HAP-1 (cell line): Measurements from ENCODE around the gene THRAP3.
"Not testable (repeated sequence)": the region's sequence is repeated elsewhere in the genome, so short reads cannot be mapped to it uniquely, and the experiment has no call there.

Experiments
- DNase-seq, 2 experiments: peaks; one replicate each; pipeline ENCODE4 v3.0.0-alpha.2; 2016 to 2020; ENCODE audit warnings: low spot score in 2 of 2
- H3K27me3 ChIP-seq: fragments of 250-450 bp; sonication (Bioruptor Pico); 2 replicates; pipeline ENCODE4 v1.5.1; 2020; ENCODE audit warnings: low read depth, mild to moderate bottlenecking, moderate library complexity
- H3K36me3 ChIP-seq: fragments of 250-450 bp; sonication (Bioruptor Pico); replicated peaks from 2 replicates; pipeline ENCODE4 v1.5.1; 2020; ENCODE audit warnings: mild to moderate bottlenecking
- H3K4me1 ChIP-seq: fragments of 250-450 bp; sonication (Bioruptor Pico); 2 replicates; pipeline ENCODE4 v1.5.1; 2020; ENCODE audit warnings: mild to moderate bottlenecking
- H3K4me3 ChIP-seq: fragments of 250-450 bp; sonication (Bioruptor Pico); 2 replicates; pipeline ENCODE4 v1.5.1; 2020; ENCODE audit warnings: mild to moderate bottlenecking, moderate library complexity
- H3K9me3 ChIP-seq: fragments of 250-450 bp; sonication (Bioruptor Pico); 2 replicates; pipeline ENCODE4 v1.5.1; 2020; ENCODE audit warnings: mild to moderate bottlenecking, moderate library complexity
- in situ Hi-C: fragments of 300-500 bp; cut with MboI; formaldehyde crosslinking; loops from 3 replicates; pipeline ENCODE4 v1.14.3; 2020; ENCODE audit warnings: low sequenced_read_pairs, inconsistent platforms, mixed read lengths

The THRAP3 gene

DNA sequence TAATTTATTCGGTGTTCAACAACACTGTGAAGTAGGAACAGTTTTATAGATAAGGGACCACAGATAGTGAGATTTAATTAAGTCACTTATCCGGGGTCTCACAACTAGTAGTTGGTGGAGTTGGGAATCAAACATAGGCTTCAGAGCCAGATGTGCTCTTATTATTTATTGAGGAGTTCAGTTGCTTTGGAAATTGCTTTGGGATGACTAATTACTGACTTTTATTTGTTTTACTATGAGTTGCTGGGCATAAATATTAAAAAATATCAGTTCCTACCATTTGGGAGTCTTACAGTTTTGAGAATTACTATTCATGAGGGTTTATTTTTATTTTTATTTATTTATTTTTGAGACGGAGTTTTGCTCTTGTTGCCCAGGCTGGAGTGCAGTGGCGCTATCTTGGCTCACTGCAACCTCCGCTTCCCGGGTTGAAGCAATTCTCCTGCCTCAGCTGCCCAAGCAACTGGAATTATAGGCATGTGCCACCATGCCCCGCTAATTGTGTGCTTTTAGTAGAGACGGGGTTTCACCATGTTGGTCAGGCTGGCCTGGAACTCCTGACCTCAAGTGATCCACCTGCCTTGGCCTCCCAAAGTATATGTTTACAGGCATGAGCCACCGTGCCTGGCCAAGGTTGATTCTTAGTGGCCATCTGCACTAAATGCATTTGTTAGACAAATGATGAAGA lies 27.7 kb downstream of the THRAP3 start:
- peaks cover 11% of the 10 kb centered on the region for H3K4me1 ChIP-seq
- in situ Hi-C loops: no loop called here
- no peak overlapping the region for H3K4me3 ChIP-seq
- no peaks in the 10 kb centered on the region for H3K27me3 ChIP-seq
- H3K36me3 ChIP-seq: no peaks in the 10 kb centered on the region
- no peaks in the 10 kb centered on the region for H3K9me3 ChIP-seq
- no peak for DNase-seq

DNA sequence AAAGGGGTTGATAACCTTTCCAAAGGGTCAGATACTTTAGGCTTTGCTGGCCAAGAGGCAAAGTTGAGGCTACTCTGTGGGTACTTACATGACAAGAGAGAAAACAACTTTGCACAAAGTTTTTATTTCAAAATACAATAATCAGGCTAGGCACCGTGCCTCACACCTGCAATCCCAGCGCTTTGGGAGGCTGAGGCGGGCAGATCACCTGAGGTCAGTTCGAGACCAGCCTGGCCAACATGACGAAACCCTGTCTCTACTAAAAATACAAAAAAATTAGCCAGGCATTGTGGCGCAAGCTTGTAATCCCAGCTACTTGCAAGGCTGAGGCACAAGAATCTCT lies 28.2 kb downstream of the THRAP3 start:
- H3K36me3 ChIP-seq, H3K9me3 ChIP-seq, DNase-seq, H3K27me3 ChIP-seq, H3K4me3 ChIP-seq, in situ Hi-C loops: not testable (repeated sequence)
- peaks cover 11% of the 10 kb centered on the region for H3K4me1 ChIP-seq

DNA sequence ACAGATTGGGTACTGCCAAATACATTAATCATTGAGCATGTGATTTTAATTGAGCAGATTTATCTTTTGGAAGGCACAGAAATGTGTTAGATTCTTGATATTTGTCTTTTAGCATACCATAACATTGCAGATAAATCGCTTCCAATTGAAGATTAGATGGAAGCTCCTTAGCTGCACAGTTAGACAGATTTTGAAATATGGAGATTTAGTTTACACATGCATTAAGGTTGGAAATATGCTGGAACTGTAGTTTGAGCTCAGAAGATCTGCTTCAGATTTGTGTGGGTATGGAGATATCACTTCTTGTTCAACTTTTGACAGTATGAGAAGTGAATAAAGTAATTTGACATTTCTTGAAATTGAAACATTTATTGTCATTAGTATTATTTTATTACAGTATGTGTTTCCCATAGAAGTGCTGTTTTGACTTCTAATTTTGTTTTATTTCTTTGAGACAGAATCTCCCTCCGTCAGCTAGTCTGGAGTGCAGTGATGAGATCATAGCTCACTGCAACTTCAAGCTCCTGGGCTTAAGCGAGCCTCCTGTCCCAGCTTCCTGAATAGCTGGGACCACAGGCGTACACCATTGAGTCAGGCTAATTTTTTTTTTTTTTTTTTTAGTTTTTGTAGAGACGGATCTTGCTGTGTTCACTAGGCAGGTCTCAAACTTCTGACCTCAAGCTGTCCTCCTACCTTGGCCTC lies 29.1 kb downstream of the THRAP3 start:
- no peaks in the 10 kb centered on the region for H3K27me3 ChIP-seq
- in situ Hi-C loops: no loop called here
- peaks cover 11% of the 10 kb centered on the region for H3K4me1 ChIP-seq
- no peak overlapping the region for H3K4me3 ChIP-seq
- H3K9me3 ChIP-seq: no peaks in the 10 kb centered on the region
- DNase-seq: no peak
- no peaks in the 10 kb centered on the region; the same call in 1 of the 2 replicates for H3K36me3 ChIP-seq

DNA sequence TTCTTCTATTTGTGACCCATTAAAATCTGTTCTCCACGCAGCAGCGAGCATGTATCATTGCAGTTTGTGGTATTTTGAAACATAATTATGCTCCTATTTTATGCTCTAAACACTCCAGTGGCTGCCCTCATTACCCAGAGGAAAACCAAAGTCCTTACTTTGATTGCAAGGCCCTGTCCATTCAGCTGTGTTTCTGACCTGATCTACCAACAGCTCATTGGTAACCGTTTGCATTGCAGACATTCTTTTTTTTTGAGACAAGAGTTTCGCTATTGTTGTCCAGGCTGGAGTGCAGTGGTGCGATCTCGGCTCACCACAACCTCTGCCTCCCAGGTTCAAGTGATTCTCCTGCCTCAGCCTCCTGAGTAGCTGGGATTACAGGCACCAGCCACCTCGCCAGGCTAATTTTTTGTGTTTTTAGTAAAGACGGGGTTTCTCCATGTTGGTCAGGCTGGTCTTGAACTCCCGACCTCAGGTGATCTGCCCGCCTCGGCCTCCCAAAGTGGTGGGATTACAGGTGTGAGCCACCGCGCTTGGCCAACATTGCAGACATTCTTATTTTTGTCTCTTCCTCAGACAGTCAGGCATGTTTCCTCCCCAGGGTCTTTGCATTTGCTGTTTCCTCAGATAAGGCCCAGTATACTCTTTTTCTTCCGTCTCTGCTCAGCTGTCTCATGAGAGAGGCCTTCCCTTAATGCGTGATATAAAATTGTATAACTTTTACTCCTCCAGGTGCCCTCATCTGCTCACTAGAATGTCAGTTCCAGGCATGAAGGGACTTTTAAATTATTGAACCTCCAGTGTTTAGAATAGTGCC lies 32.5 kb downstream of the THRAP3 start:
- Histone ChIP-seq H3K4me1 (peaks cover 6% of the 10 kb centered on the region; the same call in 1 of the 2 replicates), H3K27me3 (no peaks in the 10 kb centered on the region), H3K9me3 (no peaks in the 10 kb centered on the region), H3K4me3 (no peak overlapping the region), H3K36me3 (peaks cover 8% of the 10 kb centered on the region)
- DNase-seq: no peak
- in situ Hi-C loops: no loop called here

DNA sequence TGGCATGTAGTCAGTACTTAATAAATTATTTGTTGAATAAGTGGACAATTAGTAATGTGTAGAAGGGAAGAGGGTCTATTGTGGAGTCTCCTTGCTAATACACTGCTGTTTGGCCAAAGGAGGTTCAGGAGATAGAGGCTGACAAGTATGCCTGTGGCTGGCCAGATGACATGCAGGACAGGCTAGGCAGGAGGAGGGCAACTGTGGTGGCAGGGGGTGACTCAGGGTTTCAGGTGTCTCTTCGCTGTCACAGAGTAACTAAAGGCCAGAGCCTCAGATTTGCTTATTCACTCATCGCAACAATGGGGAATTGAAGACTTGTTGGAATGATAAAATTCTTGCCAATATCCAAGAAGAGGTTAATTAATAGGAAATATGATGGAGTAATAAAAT lies 33.1 kb downstream of the THRAP3 start:
- Histone ChIP-seq H3K27me3 (no peaks in the 10 kb centered on the region), H3K36me3 (peaks cover 8% of the 10 kb centered on the region), H3K4me1 (peaks cover 6% of the 10 kb centered on the region; the same call in 1 of the 2 replicates), H3K4me3 (no peak overlapping the region), H3K9me3 (no peaks in the 10 kb centered on the region)
- in situ Hi-C loops: no loop called here
- DNase-seq: no peak

DNA sequence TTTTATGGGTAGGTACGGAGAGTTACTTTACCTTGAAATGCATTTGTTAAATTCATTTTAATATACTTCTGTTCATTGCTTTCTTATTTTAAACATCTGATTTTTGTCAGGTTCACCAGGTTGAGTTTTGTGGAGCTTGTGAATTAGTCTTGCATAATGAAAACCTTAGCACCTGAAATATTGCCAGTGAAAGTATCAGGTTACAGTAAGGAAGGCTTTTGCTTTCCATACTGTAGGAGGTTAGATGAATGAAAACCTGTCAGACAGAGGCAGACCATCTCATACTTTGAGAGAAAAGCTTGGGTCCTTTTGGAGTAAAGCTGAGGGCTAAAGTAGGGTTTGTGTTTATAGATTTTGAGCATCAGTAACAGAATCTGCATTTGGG lies 34.7 kb downstream of the THRAP3 start:
- in situ Hi-C loops: no loop called here
- Histone ChIP-seq H3K36me3 (peaks cover 18% of the 10 kb centered on the region), H3K4me3 (no peak overlapping the region), H3K9me3 (no peaks in the 10 kb centered on the region), H3K4me1 (peaks cover 3% of the 10 kb centered on the region; the same call in 1 of the 2 replicates), H3K27me3 (no peaks in the 10 kb centered on the region)
- DNase-seq: no peak

DNA sequence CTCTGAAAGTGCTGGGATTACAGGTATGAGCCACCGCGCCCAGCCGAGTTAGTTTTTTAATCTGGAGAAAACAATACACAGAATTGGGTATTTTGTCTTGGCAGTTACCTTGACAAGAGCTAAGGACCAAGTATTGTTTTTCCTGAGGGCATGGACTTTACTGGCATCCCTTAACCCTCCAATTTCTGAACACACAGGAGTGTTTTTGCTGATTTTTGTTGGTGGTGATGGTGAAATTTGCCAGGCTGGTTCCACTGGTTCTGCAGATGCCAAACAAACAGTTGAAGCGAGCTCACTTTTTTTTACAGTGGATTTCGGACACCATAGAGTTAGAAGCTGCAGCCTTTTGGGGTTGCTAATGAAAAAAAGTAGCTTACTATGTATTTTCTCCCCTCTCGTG lies 44.7 kb downstream of the THRAP3 start:
- Histone ChIP-seq H3K4me1 (no peaks in the 10 kb centered on the region), H3K36me3 (peaks cover 41% of the 10 kb centered on the region), H3K4me3 (no peak overlapping the region), H3K9me3 (no peaks in the 10 kb centered on the region), H3K27me3 (no peaks in the 10 kb centered on the region)
- no peak for DNase-seq
- in situ Hi-C loops: no loop called here

DNA sequence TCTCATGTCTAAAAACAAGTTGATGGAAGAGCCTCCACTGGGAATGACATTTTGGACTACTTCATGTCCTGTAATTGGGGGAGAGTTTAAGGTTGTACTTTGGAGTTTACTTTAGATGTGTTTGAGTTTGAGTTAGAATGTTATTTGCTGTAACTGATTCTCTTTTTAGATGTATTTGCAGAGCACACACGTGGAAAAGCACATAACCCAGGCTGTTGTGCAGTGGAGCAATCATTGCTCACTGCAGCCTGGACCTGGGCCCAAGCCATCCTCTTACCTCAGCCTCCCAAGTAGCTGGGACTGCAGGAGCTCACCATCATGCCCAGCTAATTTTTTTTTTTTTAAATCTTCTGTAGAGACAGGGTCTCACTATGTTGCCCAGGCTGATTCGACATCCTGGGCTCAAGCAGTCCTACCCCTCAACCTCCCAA lies 45.2 kb downstream of the THRAP3 start:
- in situ Hi-C loops: no loop called here
- DNase-seq: no peak
- H3K4me3 ChIP-seq: no peak overlapping the region
- H3K9me3 ChIP-seq: no peaks in the 10 kb centered on the region
- H3K4me1 ChIP-seq: no peaks in the 10 kb centered on the region
- peaks cover 44% of the 10 kb centered on the region for H3K36me3 ChIP-seq
- no peaks in the 10 kb centered on the region for H3K27me3 ChIP-seq

DNA sequence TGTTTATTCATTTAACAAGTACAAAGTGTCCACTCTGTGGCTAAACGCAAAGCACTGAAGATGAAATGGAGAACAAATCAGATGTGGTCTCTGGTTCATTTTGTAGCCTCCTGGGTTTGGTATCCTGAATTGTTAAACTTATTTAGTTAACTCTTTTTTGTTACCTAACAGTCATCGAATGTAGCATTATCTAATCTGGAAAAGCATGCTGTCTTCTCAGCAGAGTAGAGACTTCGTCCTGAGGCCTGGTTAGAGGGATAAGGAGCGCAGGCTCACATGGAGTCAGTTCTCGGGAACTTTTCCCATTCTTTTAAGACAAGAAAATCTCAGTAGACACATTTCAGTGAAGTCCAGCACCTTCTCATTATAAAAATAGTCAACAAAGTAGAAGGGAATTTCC lies 48.8 kb downstream of the THRAP3 start:
- in situ Hi-C loops: no loop called here
- no peaks in the 10 kb centered on the region for H3K9me3 ChIP-seq
- no peak for DNase-seq
- H3K4me1 ChIP-seq: no peaks in the 10 kb centered on the region
- peaks cover 35% of the 10 kb centered on the region for H3K36me3 ChIP-seq
- H3K4me3 ChIP-seq: no peak overlapping the region
- no peaks in the 10 kb centered on the region for H3K27me3 ChIP-seq

DNA sequence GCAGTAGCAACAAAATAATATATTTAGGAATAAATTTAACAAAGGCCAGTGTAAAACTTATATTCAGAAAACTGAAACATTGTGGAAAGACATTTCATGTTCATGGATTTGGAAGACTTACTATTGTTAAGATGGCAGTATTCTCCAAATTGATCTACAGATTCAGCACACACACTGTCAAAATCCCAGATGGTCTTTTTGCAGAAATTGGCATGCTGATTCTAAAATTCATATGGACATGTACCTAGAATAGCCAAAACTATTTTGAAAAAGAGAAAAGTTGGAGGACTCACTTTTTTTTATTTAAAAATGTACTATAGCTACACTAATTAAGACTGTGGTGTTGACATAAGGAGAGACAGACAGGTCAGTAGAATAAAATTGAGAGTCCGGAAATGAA lies 50.0 kb downstream of the THRAP3 start:
- no peaks in the 10 kb centered on the region for H3K27me3 ChIP-seq
- peaks cover 29% of the 10 kb centered on the region for H3K36me3 ChIP-seq
- no peaks in the 10 kb centered on the region for H3K9me3 ChIP-seq
- no peaks in the 10 kb centered on the region for H3K4me1 ChIP-seq
- DNase-seq: no peak
- H3K4me3 ChIP-seq: no peak overlapping the region
- in situ Hi-C loops: no loop called here

DNA sequence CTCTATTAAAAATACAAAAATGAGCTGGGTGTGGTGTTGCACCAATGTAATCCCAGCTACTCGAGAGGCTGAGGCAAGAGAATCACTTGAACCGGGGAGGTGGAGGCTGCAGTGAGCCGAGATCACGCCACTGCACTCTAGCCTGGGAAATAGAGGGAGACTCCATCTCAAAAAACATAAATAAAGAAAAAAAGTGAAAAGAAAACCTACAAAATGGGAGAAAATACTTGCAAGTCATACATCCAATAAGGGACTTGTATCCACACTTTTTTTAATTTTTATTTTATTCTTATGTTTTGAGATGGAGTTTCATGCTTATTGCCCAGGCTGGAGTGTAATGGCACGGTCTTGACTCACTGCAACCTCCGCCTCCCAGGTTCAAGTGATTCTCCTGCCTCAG lies 52.4 kb downstream of the THRAP3 start:
- H3K27me3 ChIP-seq: no peaks in the 10 kb centered on the region
- H3K4me1 ChIP-seq: no peaks in the 10 kb centered on the region
- peaks cover 19% of the 10 kb centered on the region for H3K36me3 ChIP-seq
- no peaks in the 10 kb centered on the region for H3K9me3 ChIP-seq
- in situ Hi-C loops: no loop called here
- no peak for DNase-seq
- no peak overlapping the region for H3K4me3 ChIP-seq

DNA sequence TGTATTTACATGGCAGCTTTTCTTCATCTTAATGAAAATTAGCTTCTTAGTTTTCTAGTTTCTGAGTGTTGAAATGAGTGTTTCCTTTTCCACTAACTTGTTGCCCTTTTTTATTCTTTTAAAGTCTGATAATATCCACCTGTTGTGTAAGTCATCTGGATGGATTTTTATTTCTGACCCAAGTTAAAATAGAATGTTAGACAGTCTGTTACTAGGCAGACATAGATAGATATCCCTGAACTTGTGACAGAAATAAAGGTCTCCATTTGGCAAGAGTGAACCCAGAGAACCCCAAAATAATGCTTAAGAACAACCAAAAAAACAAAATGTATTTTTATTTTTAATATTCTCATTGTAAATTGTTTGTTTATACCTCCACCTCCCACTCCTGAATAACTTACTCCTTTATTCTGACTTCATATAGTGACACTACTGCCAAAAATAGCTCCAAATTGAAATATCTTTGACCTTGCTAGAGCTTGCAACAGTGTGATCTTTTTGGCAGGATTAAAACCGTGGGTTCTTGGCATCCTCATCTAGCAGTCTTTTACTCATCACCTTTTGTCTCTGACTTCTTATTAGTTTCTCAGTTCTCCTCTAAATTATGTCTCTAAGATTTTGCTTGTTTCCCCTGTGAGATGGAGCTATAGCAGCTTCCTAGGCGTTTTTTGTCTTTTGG lies 55.0 kb downstream of the THRAP3 start:
- in situ Hi-C loops: no loop called here
- Histone ChIP-seq H3K36me3 (peaks cover 22% of the 10 kb centered on the region), H3K9me3 (no peaks in the 10 kb centered on the region), H3K4me1 (no peaks in the 10 kb centered on the region), H3K4me3 (no peak overlapping the region), H3K27me3 (no peaks in the 10 kb centered on the region)
- no peak for DNase-seq

DNA sequence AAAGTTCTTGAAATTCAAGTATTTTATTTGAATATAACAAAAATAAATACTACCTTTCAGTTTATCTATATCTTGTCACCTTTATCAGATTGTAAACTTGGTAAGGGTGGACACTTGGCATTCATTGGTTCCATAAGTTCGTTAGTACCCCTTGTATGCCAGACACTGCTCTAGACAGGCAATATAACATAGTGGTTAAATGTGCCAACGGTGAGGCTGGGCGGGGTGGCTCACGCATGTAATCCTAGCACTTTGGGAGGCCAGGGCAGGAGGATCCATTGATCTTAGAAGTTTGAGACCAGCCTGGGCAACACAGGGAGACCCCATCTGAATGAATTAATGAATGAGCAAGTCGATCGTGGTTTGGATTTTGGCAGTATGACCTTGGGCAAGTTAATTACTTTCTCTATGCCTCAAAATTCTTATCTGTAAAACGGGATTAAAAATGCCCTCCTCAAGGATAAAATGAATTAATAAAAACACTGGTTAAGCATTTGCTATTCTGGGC lies 55.6 kb downstream of the THRAP3 start:
- Histone ChIP-seq H3K9me3 (no peaks in the 10 kb centered on the region), H3K27me3 (no peaks in the 10 kb centered on the region), H3K36me3 (peaks cover 26% of the 10 kb centered on the region), H3K4me3 (no peak overlapping the region), H3K4me1 (no peaks in the 10 kb centered on the region)
- no peak for DNase-seq
- in situ Hi-C loops: no loop called here
